Activated CD4-positive, CD25-positive, alpha-beta regulatory T cell (primary cell): ENCODE data around the gene ANAPC2.

Source experiments
- DNase-seq, 4 experiments: peaks; one replicate each; lab custom pipeline; 2025; lab: John Stamatoyannopoulos, UW

ANAPC2 gene

DNA sequence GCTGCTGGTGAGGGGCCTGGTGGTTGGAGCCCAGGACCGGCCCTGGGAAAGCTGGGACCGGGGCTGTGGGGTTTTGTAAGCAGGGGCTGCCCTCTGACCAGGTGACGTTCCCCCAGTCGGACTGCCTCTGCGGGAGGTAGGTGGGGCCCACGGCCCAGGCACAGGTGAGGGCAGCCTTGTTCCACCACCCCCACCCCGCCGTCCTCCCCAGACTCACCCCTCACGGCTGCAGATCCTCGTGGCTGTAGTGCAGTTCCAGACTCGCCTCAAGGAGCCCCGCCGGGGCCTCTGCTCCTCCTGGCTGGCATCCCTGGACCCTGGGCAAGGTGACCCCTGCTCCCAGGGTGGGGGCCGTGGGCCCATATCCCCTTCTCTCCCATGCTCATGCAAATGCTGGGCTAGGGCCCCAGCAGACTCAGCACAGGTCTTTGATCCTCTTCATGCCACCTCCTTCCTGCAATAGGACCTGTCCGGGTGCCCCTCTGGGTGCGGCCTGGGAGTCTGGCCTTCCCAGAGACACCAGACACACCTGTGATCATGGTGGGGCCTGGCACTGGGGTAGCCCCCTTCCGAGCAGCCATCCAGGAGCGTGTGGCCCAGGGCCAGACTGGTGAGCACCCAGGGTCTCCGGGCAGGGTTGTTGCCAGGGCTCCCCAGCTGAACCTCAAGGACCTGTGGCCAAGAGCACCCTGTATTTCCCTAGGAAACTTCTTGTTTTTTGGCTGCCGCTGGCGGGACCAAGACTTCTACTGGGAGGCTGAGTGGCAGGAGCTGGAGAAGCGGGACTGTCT is 27.0 kb upstream of the ANAPC2 start:
- DNase-seq = no peak

DNA sequence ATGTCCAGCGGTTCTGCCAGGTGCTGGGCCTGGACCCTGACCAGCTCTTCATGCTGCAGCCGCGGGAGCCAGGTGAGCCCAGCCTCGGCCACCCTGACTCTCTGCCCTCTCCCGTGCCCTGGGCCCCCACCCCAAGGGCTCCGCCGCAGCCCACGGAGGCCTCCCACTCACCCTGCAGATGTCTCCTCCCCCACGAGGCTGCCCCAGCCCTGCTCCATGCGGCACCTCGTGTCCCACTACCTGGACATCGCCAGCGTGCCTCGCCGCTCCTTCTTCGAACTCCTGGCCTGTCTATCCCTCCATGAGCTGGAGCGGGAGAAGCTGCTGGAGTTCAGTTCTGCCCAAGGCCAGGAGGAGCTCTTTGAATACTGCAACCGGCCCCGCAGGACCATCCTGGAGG is 26.3 kb upstream of the ANAPC2 start:
- no peak for DNase-seq

DNA sequence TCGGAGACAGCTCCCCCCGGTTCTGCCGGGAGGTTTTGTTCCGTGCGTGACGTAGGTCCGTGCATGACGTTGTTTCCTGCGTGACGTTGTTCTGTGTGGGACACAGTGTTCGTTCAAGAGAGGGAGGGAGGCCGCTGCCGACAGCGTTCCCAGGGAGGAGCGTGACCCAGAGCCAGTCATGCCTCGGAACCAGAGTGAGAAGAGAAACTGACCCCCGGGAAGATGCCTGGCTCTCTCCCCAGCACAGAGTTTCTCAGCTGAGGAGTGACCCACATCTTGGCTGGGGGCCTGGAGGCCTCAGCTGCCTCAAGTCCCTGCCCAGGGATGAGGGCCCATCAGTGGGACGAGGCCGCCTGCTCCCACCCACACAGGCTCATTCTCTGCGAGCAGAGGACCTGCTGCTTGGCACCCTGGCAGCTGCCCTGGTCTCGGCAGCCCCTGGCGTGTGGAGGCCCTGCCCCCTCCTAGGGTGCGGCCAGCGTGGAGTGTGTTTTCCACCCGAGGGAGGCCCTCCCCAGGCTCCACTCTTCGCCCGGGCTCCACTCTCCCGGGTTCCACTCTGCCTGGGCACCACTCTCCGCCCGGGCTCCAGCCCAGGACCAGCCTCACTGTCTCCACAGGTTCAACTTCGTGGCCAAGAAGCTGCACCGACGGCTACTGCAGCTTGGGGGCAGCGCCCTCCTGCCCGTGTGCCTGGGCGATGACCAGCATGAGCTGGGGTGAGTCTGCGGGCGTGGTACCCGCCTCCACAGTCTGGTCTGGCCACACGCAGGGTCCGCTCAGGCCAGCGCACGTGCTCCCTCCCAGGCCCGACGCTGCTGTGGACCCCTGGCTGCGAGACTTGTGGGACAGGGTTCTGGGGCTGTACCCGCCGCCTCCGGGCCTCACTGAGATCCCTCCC is 25.1 kb upstream of the ANAPC2 start:
- DNase-seq = no peak

DNA sequence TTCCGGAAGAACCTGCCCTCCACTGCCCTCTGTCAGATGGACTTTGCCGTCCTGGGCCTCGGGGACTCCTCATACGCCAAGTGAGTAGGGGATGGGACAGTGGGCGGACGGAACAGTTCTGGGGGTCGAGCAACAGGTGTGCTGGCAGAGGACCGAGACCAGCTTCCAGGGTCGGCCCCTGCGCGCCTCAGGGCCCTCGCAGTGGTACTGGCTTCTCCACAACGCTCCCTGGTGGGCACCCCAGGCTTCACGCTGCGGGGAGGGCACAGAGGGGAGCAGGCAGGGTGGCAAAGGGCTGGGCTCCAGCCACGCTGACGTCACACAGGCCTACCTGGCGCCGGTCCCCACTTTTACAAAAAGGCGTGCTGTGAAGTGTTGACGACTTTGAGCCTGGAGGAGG is 24.2 kb upstream of the ANAPC2 start:
- no peak for DNase-seq

DNA sequence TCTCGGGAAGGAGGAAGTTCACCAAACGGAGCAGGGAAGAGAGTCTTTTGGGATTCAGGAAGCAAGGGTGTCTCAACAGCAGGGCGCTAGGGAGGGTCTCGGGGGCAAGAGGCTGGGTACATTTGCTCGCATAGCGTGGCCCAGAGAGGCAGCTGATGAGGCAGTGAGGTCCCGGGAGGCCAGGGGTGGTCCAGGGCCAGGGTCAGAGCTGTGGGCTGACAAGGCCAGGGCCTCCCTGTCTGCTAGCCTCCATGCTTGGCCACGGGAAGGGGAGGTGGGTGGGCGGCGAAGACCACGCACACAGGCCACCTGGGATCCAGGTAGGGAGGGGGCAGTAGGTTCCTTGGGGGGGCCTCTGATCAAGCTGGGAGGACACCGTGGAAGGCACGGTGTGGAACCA is 23.2 kb upstream of the ANAPC2 start:
- DNase-seq = no peak

DNA sequence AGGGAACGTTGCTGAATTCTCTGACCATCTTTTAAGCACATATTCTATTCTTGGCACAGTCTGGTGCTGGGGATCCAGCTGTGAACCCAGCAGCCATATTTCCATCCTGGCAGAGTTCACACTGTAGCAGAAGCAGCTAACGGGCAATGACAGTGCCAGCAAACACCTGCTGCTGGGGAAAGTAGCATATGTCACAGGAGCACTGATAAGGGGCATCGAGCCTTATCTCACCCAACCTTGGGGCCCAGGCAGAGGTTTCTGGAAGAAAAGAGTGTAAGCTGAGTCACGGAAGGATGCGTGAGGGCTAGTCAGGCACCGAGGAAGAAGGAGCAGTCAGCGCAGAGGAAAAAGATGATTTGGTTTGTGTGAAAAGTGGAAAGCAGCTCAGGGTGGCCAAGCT is 18.2 kb upstream of the ANAPC2 start:
- no peak for DNase-seq

DNA sequence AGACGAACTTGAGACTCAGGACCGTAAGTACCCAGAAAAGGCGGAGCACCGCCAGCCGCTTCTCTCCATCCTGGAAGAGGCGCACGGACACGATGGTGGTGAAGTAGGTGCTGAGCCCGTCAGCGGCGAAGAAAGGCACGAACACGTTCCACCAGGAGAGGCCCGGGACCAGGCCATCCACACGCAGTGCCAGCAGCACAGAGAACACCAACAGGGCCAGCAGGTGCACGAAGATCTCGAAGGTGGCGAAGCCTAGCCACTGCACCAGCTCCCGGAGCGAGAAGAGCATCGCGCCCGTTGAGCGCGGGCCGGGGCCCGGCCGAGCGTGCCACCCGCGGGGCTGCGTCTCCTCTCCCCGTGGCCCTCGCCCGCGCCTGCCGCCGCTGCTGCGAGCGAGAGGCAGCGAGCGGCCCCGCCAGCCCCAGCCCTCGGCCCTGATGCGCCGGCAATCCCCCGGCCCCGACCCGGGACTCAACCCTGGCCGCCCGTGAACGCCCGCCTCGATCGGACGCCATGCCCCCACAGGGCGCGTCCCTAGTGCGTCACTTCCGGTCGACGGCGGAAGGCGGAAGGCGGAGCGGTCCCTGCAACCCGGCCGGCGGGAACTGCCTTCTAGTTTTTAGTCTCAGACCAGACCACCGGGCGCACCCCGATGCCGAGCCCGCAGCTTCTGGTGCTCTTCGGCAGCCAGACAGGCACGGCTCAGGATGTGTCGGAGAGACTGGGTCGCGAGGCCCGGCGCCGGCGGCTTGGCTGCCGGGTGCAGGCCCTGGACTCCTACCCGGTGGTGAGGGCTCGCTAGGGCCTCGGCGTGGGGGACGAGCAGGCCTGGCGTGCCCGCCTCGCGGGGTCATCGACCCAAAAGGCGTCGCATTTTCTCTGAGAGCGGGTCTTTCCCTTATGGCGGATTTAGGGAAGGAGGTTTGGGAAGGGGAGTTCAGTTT is 17.0 kb upstream of the ANAPC2 start, which contains the start of the genes NDOR1 and TMEM203:
Gene NDOR1, plus strand, starts transcription at position 575 of the 944 bp plus-strand sequence. Its CDS starts 78 bp downstream, at position 653.
Gene TMEM203, minus strand, starts transcription at position 523 of the 944 bp plus-strand sequence. Its CDS starts 234 bp downstream, at position 289.
- DNase-seq = peak; percentile 82 to 93 (median 88)

DNA sequence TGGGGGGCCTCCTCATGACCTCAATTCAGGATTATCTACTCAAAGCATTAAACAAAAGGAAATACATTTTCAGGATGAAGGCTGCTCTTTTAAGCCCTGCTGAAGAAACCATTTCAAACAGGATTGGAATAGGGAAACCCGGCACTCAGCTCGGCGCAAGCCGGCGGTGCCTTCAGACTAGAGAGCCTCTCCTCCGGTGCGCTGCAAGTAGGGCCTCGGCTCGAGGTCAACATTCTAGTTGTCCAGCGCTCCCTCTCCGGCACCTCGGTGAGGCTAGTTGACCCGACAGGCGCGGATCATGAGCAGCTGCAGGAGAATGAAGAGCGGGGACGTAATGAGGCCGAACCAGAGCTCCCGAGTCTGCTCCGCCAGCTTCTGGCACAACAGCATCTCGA is 16.4 kb upstream of the ANAPC2 start:
- DNase-seq = no peak

DNA sequence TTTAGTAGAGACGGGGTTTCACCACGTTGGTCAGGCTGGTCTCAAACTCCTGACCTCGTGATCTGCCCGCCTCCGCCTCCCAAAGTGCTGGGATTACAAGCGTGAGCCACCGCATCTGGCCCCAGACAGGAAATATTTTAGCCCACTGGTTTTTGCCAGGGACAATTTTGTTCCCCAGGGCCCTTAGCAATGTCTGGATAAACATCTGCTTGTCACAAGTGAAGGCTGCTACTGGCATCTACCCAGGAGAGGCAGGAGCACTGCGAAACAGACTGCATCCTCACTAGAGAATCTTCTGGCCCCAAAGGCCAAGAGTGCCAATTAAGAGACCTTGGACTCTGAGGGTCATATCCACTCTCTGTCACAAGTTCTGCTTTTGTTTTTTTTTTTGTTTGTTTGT is 14.6 kb upstream of the ANAPC2 start:
- DNase-seq = no peak

DNA sequence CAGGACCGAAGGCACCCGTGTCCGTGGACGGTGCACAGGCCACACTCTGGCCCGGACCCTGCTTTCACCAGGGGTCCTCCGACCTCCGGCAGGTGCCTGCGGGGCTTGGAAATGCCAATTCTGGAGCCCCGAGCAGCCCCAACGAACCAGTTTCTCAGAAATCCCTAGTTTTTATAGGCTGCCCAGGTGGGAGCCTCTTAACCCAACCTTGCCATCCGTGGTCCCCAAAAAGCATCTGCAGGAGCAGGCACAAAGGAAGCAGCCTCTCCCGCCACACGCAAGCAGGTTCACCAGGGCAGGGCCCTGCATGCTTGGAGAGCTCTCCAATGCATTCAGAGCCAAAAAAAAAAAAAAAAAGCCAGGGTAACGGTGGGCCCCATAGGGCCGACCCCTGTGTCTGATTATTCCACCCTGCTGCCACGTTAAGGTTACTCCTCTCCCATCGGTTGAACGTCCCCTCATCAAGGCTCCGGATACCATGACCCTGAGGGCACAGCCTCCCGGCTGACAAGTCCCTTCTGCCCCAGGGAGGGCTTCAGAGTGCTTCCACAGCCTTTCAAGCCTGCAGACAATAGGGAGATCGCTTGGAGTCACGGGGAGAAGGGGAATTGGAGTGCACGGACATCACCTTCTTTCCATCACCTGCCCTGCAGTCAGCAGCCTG is 13.0 kb upstream of the ANAPC2 start:
- DNase-seq = no peak

DNA sequence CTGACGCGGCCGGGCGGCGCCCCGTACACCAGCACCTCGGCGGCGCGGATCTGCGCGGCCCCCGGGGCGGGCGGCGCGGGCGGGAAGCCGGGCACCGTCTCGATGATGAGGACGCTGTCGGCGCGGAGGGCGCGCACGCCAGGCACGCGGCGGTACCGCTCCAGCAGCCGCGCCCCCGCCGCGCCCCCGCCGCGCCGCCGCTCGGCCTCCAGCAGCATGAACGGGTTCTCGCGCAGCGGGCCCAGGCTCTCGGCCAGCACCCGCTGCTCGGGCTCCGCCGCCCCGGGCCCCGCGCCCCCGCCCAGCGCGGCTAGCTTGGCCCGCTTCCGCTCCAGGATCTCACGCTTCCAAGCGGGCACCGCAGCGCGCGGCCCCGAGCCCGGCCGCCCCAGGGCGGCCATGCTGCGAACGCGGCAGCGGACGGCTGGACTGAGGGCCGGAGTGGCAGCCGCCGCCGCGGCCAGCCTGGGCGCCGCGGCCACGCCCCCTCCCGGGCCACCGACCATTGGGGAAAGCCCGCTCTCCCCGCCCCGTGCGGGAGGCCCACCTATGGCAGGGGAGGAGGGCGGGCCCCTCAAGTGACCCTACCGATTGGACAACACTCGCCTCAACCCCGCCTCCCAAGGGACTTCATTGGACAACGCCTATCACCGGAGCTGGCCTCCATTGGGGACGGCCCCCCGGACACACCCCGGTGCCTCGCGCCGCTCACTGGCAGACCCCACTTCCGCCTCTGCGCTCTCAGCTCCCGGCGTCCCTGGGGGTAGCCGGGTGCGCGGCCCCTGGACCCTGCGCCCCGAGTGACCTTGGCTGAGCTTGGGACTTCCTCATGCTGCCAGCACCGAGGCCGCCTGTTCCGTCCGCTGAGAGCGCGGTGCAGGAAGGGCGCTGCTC is 12.2 kb upstream of the ANAPC2 start, which contains the start of gene TPRN:
Gene TPRN, minus strand, starts transcription at position 431 of the 894 bp plus-strand sequence. Its CDS starts 30 bp downstream, at position 401.
- DNase-seq = peak; percentile 94 to 98 (median 98)

DNA sequence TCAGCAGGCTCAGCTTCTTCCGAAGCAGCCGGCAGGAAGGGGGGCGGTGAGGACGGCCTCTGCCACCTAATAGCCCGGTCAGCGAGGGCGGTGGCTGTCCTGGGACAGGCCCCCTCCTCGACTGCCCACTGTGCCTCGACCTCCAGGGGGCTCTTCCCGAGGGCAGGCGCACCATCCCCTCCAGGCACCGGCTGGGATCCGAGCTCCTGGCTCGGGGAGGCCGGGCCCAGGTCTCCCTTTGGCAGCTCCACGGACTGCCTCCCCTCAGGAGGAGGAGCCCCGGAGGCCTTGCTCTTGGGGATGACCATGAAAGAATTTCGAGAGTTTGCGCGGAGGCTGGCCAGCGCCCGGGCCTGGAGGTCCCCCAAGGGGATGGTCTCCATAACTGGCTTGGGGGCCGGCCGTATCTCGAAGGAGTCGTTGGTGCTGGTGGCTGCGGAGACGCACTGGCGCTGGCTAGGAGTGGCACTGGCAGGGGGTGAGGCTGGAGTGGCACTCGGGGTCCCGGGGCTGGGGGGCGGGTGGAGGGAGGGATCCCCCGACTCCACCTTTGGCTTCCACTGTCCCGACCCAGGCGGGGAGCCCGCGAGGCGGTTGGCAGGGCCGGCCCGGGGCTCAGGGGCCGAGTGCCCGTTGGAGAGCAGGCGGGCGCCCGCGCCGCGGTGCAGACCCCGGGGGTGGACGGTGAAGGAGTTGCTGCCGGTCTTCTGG is 11.2 kb upstream of the ANAPC2 start:
- no peak for DNase-seq

DNA sequence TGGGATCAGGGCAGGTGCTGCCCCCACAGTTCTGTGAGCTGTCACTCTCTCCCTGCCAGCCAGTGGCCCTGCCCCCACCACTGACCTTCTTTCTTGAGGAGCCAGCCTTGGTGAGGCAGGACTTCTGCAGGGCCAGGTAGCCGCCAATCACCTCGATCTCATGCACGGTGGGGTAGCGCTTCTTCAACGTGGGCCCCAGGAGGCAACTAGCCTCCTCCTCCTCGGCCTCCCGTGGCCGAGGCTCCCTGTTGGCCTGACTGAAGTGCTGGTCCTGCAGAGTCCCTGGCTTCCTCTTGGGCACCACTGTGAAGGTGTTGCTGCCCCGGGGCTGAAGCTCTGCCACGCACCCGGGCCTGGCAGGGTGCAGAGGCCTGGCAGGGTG is 10.5 kb upstream of the ANAPC2 start:
- DNase-seq = no peak

DNA sequence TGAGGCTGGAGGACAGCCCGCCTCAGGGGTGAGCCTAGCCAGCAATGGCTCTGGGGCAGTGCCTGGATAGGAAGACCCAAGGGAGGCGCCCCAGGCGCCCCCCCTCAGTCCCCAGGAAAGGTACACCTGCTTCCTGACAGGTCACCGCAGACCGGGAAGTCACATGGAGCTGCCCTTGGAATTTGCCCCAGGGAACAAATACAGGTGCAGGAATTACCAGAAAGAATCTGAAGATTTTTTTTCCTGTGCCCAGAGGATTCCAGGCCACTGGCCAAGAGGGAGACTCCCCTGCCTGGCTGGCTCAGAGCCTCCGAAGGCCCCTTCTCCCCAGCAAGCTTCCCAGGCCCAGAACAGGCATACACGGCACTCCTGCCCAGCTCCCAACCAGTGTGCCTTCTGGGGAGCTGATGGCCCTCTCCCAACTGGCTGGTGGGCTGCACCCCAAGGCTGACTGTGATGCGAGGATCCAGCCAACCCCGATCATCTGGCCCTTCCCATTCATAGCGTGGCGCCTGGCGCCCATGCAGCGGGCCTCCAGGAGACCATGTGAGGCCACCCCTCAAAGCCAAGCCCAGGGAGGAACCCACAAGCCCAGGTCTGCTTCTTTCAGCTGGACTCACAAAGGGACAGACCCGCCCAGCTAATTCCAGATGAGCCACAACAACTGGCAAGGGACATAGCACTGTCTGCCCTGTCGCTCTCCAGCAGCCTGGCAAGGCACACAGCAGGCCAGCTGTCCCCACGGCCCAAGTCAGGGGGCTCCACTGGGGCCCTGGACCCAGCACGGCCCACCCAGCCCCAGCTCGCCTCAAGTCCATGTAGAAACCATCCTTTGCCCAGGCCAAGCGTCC is 9.9 kb upstream of the ANAPC2 start:
- DNase-seq = no peak

DNA sequence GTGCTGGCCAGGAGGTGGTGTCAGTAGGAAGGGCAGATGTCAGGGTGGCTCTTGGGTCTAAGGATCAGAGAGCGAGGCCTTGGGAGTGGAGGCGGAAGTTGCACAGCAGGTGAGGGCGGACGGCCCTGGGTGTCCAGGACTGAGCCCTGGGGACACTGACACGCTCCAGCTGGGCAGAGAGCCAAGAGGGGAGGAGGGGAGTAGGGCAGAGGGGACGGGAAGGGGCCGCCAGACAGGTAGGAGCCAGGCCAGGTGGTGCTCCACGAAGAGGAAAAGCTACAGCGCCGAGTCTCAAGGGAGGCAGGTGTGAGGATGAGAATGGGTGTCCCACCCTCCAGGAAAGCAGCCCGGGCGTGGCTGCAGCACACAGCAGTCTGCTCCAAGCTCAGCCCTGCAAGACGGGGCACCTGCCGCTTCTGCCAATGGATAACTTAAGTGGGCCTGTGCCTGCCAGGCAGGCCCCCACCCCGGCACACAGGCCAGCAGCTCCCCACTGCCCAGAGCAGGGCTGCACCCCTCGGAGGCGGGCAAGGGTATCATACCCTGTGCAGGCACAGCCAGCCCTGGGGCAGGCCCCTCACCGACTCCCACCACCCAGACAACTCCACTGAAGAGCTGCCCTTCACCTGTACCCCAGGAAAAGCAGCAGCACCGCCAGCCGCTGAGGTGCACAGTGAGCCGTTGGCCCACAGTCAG is 7.3 kb upstream of the ANAPC2 start:
- no peak for DNase-seq

DNA sequence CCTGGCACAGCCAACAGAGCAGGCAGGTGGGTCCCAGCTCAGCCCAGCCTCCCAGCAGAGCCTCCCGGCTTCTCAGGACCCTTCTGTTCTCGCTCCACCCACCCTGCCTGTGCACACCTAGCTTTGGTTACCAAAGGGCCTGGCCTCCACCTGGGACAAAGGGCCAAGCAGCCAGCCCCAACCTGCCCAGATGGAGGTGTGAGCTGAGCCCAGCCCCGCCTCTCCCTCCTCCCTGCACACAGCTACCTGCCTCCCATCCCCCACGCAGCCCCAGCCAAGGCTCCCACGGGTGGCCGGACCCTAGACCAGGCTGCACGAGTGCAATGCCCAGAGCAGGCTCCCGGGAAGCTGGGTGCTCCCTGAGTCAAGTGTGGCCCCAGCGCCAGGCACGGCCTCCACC is 6.5 kb upstream of the ANAPC2 start:
- no peak for DNase-seq

DNA sequence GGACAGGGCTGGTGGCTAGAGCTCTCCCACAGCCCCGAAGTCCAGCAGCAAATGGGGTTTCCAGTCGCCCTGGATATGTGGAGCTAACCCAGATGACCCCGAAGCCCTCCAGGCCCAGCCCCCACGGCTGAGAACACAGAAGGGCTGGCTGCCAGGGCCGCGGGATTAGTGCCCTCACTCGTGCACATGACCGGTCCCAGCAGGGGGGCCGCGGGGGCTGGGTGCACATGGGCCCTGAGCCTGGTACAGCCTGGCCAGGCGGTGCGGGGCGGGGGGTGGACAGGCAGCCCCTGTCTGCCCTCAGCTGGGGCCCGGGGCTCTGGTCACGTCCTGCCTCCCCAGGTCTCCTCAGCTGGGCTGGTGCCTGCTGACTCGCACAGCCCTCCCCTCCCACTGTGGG is 6.0 kb upstream of the ANAPC2 start:
- no peak for DNase-seq

DNA sequence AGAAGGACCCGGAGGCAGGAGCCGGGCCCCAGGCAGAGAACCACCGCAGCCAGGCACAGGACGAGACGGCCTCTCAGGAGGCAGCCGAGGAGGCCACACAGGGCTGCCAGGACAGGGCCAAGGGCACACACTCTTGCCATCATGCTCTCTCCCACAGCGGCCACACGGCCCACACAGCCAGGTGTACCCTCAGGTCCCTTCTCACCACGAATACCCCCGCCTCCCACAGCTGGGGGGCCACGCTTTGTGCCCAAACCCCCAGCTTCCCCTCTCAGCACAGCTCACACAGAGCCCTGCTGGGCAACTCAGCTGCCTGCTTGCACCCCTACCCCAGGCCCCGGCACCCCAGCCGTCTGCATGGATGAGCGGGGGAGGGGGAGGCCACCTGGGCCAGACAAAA is 5.4 kb upstream of the ANAPC2 start:
- no peak for DNase-seq
